ENCODE results near the gene DIRAS3.
"Not testable (repeated sequence)": the region's sequence is repeated elsewhere in the genome, so short reads cannot be mapped to it uniquely, and the experiment has no call there.

Gene DIRAS3

GRCh38 chr1:68024635-68025338, 25.6 kb downstream of the DIRAS3 start:
- no peak for DNase-seq

DNA sequence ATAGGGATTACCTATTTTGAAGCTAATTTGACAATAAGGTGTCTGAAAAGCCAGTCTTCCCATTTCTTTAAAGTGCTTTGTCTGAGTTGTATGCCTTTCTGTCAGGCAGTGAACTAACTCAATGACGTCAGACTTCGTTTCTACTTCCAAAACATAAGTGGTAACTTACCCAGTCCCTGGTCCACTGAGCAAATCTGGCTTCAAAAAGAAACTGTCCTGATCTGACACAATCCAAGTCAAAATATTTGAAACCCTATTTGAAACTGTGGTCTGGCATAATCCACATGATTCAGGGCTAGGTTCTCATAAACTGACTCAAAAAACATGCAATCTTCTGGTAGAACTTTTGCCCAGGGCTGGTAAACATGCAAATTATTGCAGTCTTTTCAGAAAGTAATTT, 34.0 kb downstream of the DIRAS3 start:
- no peak for DNase-seq

DNA sequence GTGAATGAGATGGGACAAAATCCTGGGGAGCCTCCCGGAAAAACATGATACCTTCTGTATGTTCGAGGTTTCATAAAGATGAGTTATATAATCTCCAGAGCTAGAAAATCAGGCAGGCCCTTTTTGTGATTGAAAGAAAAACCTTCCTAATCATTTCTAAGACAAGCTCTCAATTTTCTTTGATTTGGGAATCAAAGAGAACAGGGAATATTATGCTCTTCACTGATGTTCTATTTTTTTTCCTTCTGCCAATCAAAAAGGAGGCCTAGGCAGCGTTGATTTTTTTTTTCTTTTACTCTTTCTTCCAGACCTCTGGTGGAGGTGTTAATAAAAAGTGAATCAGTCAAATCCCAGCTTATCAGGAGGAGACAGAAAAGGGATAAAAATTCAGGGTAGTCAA, 34.5 kb downstream of the DIRAS3 start:
- DNase-seq, result no peak

DNA sequence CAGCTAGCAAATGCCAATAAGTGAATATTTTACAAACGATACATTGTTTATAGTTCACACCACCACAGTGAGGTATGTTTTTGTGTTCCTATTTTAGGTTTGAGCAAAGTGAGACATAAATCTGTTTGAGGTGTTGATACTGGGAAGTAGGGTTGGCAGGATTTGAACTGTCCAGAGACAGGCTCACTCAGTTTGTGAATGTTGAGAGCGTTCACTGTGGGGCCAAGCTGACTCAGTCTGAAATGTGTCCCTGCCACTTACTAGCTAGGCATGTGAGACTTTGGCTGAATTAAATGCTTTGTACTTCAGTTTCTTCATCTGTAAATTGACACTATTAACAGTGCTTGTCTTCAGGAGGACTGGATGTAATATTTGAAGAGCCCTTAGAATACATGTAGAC, 35.1 kb downstream of the DIRAS3 start:
- no peak for DNase-seq

DNA sequence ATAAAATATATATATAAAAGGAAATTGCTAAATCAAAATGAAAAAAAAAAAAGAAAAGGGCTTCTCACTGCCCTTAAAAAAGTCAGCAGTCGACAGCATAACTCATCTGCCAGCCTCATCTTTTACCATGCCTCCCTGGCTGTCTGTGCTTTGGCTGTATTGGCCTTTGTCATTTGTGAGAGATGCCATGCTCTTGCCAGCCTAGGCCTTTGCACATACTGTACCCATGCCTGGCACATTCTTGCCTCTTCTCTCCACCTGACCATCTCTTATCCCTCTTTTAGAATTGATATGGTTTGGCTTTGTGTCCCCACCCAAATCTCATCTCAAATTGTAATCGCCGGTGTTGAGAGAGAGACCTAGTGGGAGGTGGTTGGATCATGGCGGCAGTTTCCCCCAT, 37.1 kb downstream of the DIRAS3 start:
- DNase-seq, result no peak

DNA sequence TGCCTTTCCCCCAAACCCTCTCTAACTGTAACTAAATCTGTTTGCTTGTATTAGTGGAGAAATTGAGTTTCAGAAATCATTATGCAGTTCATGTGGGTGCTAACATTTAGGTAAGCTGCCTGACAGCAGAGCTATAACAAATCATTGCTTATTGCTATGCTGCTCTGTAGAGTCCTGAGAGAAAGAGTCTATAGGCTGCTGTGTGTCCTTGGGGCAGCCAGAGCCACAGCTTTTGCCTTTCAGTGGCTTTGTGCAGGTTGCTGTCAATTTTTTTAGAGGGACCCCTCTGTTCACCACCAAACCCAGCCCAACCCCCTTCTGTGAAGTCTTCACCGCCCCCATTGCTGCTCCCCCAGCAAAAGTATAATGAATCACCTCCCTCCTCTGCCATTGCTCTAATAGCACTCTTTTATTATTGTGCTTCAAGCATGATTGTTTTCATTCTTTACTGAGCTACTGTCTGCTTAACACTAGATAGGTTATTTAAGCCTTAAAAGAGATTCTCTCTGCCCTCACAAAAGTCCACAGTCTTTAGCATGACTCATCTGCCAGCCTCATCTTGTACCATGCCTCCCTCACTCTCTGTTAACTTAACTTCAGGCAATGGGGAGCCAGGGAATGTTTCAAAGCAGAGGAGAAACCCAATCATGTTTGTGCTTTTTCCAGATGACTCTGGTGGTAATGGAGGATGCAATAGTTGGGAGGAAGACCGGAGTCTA, 38.6 kb downstream of the DIRAS3 start:
- peak in 1 of 58 donors; percentile 33 for DNase-seq

DNA sequence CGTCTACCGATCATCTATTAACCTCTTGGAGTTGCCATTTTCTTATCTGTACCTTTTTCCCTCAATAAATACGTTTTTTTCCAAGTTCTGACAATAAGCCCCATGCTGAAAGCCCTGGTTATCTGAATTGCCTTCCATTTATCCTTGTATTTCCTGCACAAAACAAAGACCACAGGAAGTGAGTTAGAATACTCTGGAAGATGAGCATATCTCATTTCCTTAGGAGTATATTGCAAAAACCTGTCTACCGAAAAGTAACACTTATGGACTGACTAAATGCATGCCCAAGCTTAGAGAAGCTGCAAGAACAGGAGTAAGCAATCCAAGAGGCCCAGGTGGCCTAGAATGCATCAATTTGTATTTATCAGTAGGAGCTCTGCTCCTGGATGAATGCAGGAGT, 39.9 kb downstream of the DIRAS3 start:
- DNase-seq, result no peak

GRCh38 chr1:68010090-68010489, 40.3 kb downstream of the DIRAS3 start:
- no peak for DNase-seq

DNA sequence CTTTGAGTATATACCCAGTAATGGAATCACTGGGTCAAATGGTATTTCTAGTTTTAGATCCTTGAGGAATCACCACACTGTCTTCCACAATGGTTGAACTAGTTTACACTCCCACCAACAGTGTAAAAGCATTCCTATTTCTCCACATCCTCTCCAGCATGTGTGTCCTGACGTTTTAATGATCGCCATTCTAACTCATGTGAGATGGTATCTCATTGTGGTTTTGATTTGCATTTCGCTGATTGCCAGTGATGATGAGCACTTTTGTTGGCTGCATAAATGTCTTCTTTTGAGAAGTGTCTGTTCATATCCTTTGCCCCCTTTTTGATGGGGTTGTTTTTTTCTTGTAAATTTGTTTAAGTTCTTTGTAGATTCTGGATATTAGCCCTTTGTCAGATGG, 46.8 kb downstream of the DIRAS3 start:
- not testable (repeated sequence) for DNase-seq

DNA sequence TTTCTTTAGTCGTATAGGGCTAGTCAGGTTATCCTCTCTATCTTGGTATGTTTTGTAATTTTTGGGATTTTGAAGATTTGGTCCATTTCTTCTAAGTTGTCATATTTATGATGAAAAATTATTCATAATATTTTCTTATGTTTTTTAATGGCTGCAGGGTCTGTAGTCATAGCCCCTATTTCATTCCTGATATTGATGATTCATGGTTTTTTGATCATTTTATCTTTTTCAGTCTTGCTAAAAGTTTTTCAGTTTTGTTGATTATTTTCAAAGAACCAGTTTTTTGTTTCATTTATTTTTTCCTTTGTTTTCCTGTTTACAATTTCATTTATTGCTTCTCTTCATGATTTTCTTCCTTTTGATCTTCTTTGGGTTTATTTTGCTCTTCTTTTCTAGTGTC, 50.2 kb downstream of the DIRAS3 start:
- DNase-seq, result no peak

DNA sequence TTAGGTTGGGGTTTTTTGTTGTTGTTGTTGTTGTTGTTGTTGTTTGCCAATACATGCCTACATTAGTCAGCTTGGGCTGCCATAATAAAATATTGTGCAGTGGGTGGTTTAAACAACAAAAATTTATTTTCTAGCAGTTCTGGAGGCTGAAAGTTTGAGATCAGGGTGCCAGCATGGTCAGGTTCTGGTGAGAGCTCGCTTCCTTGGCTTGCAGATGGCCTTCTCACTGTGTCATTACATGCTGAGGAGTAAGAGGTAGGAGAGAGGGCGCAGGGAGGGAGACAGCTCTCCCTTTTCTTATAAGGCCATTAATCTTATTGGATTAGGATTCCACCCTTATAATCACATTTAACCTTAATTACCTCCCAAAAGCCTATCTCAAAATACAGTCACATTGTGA, 52.7 kb downstream of the DIRAS3 start:
- DNase-seq, result no peak

All from anterior cingulate cortex (tissue), 58 donors.